CD4-positive, alpha-beta T cell treated with Interleukin-4 for 4 hours (primary cell): ENCODE data around the gene CFAP100.
A peak's percentile ranks its signal among the peaks of the same experiment; 100 is the strongest.

Experiments
- DNase-seq: peaks from one replicate; pipeline ENCODE4 v3.0.0-alpha.2; 2020

Gene CFAP100

GRCh38 chr3:126377211-126377610 lies 17.5 kb upstream of the CFAP100 start:
- DNase-seq: no peak

- DNase-seq: no peak
These were observed 16.4 kb upstream of the CFAP100 start for GRCh38 chr3:126378341-126378751.

GRCh38 chr3:126380011-126380768 lies 14.5 kb upstream of the CFAP100 start:
- no peak for DNase-seq

- DNase-seq: no peak
These were observed 12.7 kb upstream of the CFAP100 start for GRCh38 chr3:126381966-126382365.

- peak; percentile 6 for DNase-seq
These were observed 5.5 kb upstream of the CFAP100 start for GRCh38 chr3:126389112-126389793.

GRCh38 chr3:126389794-126390146 lies 4.9 kb upstream of the CFAP100 start:
- no peak for DNase-seq

GRCh38 chr3:126390201-126390600 lies 4.5 kb upstream of the CFAP100 start:
- DNase-seq: no peak

GRCh38 chr3:126390751-126391150 lies 4.0 kb upstream of the CFAP100 start:
- DNase-seq: no peak

GRCh38 chr3:126391631-126392030 lies 3.1 kb upstream of the CFAP100 start:
- DNase-seq: no peak

GRCh38 chr3:126392246-126392645 lies 2.5 kb upstream of the CFAP100 start:
- no peak for DNase-seq

- DNase-seq: no peak
These were observed 1.1 kb upstream of the CFAP100 start for GRCh38 chr3:126393563-126393962.

GRCh38 chr3:126394977-126395321 lies 240 bp downstream of the CFAP100 start:
- DNase-seq: no peak

- no peak for DNase-seq
These were observed 1.3 kb downstream of the CFAP100 start for GRCh38 chr3:126395846-126396513.

GRCh38 chr3:126396536-126396935 lies 1.8 kb downstream of the CFAP100 start:
- no peak for DNase-seq

GRCh38 chr3:126397610-126398422 lies 3.1 kb downstream of the CFAP100 start:
- DNase-seq: no peak

GRCh38 chr3:126398423-126399350 lies 4.0 kb downstream of the CFAP100 start:
- DNase-seq: no peak

- DNase-seq: no peak
These were observed 4.6 kb downstream of the CFAP100 start for GRCh38 chr3:126399351-126399735.

GRCh38 chr3:126399756-126400155 lies 5.0 kb downstream of the CFAP100 start:
- DNase-seq: no peak

GRCh38 chr3:126401611-126402160 lies 7.0 kb downstream of the CFAP100 start:
- no peak for DNase-seq

- no peak for DNase-seq
These were observed 7.5 kb downstream of the CFAP100 start for GRCh38 chr3:126402178-126402577.

- DNase-seq: no peak
These were observed 8.1 kb downstream of the CFAP100 start for GRCh38 chr3:126402666-126403302.
